H1 (cell line): ENCODE measurements around the gene GNAS. TPM values are rescaled to one million over a fixed set of nuclear protein-coding genes. Genes with fewer than 3 reads are reported as not detected.
A peak's percentile ranks its signal among the peaks of the same experiment; 100 is the strongest.

ENCODE experiments used
- CTCF ChIA-PET: fragments of 300-600 bp; sonication (Branson Sonifier 250); formaldehyde crosslinking; loops from one replicate; lab custom pipeline; 2021; ENCODE audit not compliant: partially characterized antibody; lab: Charles Lee
- POLR2A ChIA-PET: fragments of 300-600 bp; sonication (Branson Sonifier 250); formaldehyde crosslinking; loops from one replicate; lab custom pipeline; 2021; ENCODE audit warnings: inconsistent platforms; ENCODE audit not compliant: partially characterized antibody; lab: Charles Lee
- DNase-seq, 2 experiments: peaks; one replicate each; pipeline versions ENCODE4 v3.0.0 to v3.0.0-alpha.2; 2010 to 2022; ENCODE audit warnings: low spot score in 2 of 2, low read depth in 1 of 2, mixed read lengths in 1 of 2
- FAIRE-seq: peaks from 2 replicates; lab custom pipeline; 2011; peaks lifted over from hg19 to GRCh38; lab: Jason Lieb, UNC
- H2AFZ ChIP-seq: 2 replicates; pipeline ENCODE4 v1.8.1; 2012; ENCODE audit warnings: low read length, inconsistent platforms
- H2AK5ac ChIP-seq: 2 replicates; pipeline ENCODE4 v1.6.1; 2013; ENCODE audit warnings: low read depth, low read length
- H2BK120ac ChIP-seq: replicated peaks from 2 replicates; pipeline ENCODE3; 2013; ENCODE audit warnings: low read depth, low read length, inconsistent platforms
- H2BK12ac ChIP-seq: 2 replicates; pipeline ENCODE4 v1.6.1; 2013; ENCODE audit warnings: low read depth, low read length
- H2BK15ac ChIP-seq: 2 replicates; pipeline ENCODE4 v1.6.1; 2013; ENCODE audit warnings: low read length
- H2BK20ac ChIP-seq: 2 replicates; pipeline ENCODE4 v1.6.1; 2013; ENCODE audit warnings: low read length
- H2BK5ac ChIP-seq: 2 replicates; pipeline ENCODE4 v1.6.1; 2013; ENCODE audit warnings: low read depth, low read length
- H3K14ac ChIP-seq: 2 replicates; pipeline ENCODE4 v1.6.1; 2013; ENCODE audit warnings: inconsistent platforms; ENCODE audit not compliant: insufficient read length
- H3K18ac ChIP-seq: 2 replicates; pipeline ENCODE4 v1.6.1; 2013; ENCODE audit warnings: low read length; ENCODE audit errors: extremely low read depth
- H3K23ac ChIP-seq: 2 replicates; pipeline ENCODE4 v1.6.1; 2013; ENCODE audit warnings: inconsistent platforms; ENCODE audit not compliant: insufficient read length
- H3K23me2 ChIP-seq: 2 replicates; pipeline ENCODE4 v1.6.1; 2013; ENCODE audit warnings: low read depth, low read length
- H3K27ac ChIP-seq: 2 replicates; pipeline ENCODE4 v1.6.1; 2011; ENCODE audit warnings: low read depth, low read length, inconsistent platforms
- H3K27me3 ChIP-seq, 4 experiments: replicated peaks in 1 of 4; 1 replicate in 1 of 4; 2 replicates in 3 of 4; pipeline versions ENCODE4 v1.6.1 to v1.8.1; 2011 to 2013; ENCODE audit warnings: low read length in 3 of 4, mild to moderate bottlenecking in 3 of 4, inconsistent platforms in 2 of 4, mixed read lengths in 2 of 4, moderate library complexity in 1 of 4; ENCODE audit not compliant: control insufficient read depth in 3 of 4, insufficient read depth in 3 of 4; ENCODE audit errors: extremely low read depth in 1 of 4
- H3K36me3 ChIP-seq, 4 experiments: 2 replicates each; pipeline versions ENCODE4 v1.6.1 to v1.8.1; 2011 to 2013; ENCODE audit warnings: mild to moderate bottlenecking in 4 of 4, low read length in 3 of 4, moderate library complexity in 2 of 4, control low read depth in 1 of 4, inconsistent platforms in 1 of 4; ENCODE audit not compliant: insufficient read depth in 4 of 4, control insufficient read depth in 2 of 4
- H3K4ac ChIP-seq: replicated peaks from 2 replicates; pipeline ENCODE3; 2013; ENCODE audit warnings: low read length, low read depth, mixed read lengths, inconsistent platforms; ENCODE audit not compliant: insufficient read length
- H3K4me1 ChIP-seq, 4 experiments: replicated peaks in 1 of 4; 1 replicate in 1 of 4; 2 replicates in 3 of 4; pipeline versions ENCODE4 v1.6.1 to v1.8.1; 2011 to 2013; ENCODE audit warnings: low read length in 3 of 4, inconsistent platforms in 2 of 4, mixed read lengths in 1 of 4; ENCODE audit not compliant: insufficient read depth in 4 of 4, control insufficient read depth in 3 of 4
- H3K4me2 ChIP-seq, 2 experiments: 2 replicates each; pipeline versions ENCODE4 v1.6.1 to v1.8.1; 2011 to 2013; ENCODE audit warnings: low read depth in 2 of 2, low read length in 2 of 2, control low read depth in 1 of 2, inconsistent platforms in 1 of 2, mild to moderate bottlenecking in 1 of 2; ENCODE audit not compliant: insufficient read depth in 1 of 2
- H3K4me3 ChIP-seq, 4 experiments: fragments of 200-600, 300-600 bp in 1 of 4; sonication (generic), shearing (Covaris generic), sonication (Bioruptor Twin) in 1 of 4; 2 replicates each; pipeline versions ENCODE4 v1.5.1 to v1.8.1; 2011 to 2016; ENCODE audit warnings: low read length in 4 of 4, low read depth in 3 of 4, control low read depth in 2 of 4, inconsistent platforms in 2 of 4, mild to moderate bottlenecking in 2 of 4, mixed read lengths in 1 of 4, moderate library complexity in 1 of 4; ENCODE audit not compliant: insufficient read depth in 2 of 4; ENCODE audit errors: extremely low read depth in 1 of 4
- H3K56ac ChIP-seq: replicated peaks from 2 replicates; pipeline ENCODE3; 2013; ENCODE audit warnings: low read depth, mild to moderate bottlenecking, mixed read lengths, low read length, inconsistent platforms; ENCODE audit not compliant: insufficient read length
- H3K79me1 ChIP-seq: 2 replicates; pipeline ENCODE4 v1.6.1; 2013; ENCODE audit warnings: low read depth, low read length, control low read depth
- H3K79me2 ChIP-seq, 2 experiments: 2 replicates each; pipeline versions ENCODE4 v1.6.1 to v1.8.1; 2012 to 2013; ENCODE audit warnings: low read length in 2 of 2, mild to moderate bottlenecking in 2 of 2, inconsistent platforms in 1 of 2; ENCODE audit not compliant: insufficient read depth in 2 of 2, control insufficient read depth in 1 of 2
- H3K9ac ChIP-seq, 4 experiments: replicated peaks in 1 of 4; 1 replicate in 1 of 4; 2 replicates in 3 of 4; pipeline versions ENCODE4 v1.6.1 to v1.8.1; 2011 to 2013; ENCODE audit warnings: low read depth in 3 of 4, low read length in 3 of 4, control low read depth in 2 of 4, mild to moderate bottlenecking in 2 of 4, moderate library complexity in 2 of 4, inconsistent platforms in 1 of 4; ENCODE audit errors: extremely low read depth in 1 of 4
- H3K9me3 ChIP-seq, 2 experiments: 2 replicates each; pipeline versions ENCODE4 v1.6.1 to v1.8.1; 2012 to 2013; ENCODE audit warnings: mild to moderate bottlenecking in 2 of 2, moderate library complexity in 2 of 2, control low read depth in 1 of 2, inconsistent platforms in 1 of 2, low read depth in 1 of 2, low read length in 1 of 2, mixed read lengths in 1 of 2; ENCODE audit not compliant: insufficient read depth in 2 of 2
- H4K20me1 ChIP-seq, 2 experiments: replicated peaks in 1 of 2; 2 replicates each; pipeline versions ENCODE3 to v1.8.1; 2011 to 2013; ENCODE audit warnings: inconsistent platforms in 2 of 2, low read length in 2 of 2, mild to moderate bottlenecking in 1 of 2; ENCODE audit not compliant: insufficient read depth in 2 of 2, control insufficient read depth in 1 of 2
- H4K5ac ChIP-seq: 2 replicates; pipeline ENCODE4 v1.6.1; 2013; ENCODE audit warnings: low read length, low read depth, mixed read lengths, inconsistent platforms; ENCODE audit not compliant: insufficient read length
- H4K8ac ChIP-seq: 2 replicates; pipeline ENCODE4 v1.8.0; 2013; ENCODE audit warnings: mild to moderate bottlenecking, moderate library complexity, low read length, inconsistent platforms; ENCODE audit not compliant: insufficient read depth; ENCODE audit errors: extremely low read depth
- H4K91ac ChIP-seq: replicated peaks from 2 replicates; pipeline ENCODE3; 2013; ENCODE audit warnings: low read length, mixed read lengths, inconsistent platforms; ENCODE audit not compliant: insufficient read length
- CBX5 ChIP-seq: fragments of 300-800, 300-1000 bp; sonication (generic); IDR thresholded peaks from 2 replicates; pipeline ENCODE4 v1.7.1; 2016; ENCODE audit warnings: antibody characterized with exemption, low read length, low read depth
- CHD2 ChIP-seq: IDR thresholded peaks from 2 replicates; pipeline ENCODE4 v1.6.1; 2012; ENCODE audit warnings: low read length, improper control_type of control experiment
- JUN ChIP-seq: IDR thresholded peaks from 2 replicates; pipeline ENCODE4 v1.6.1; 2011; ENCODE audit warnings: low read depth, mild to moderate bottlenecking, improper control_type of control experiment, low read length
- PHF8 ChIP-seq: fragments of 200-600 bp; sonication (generic); conservative IDR thresholded peaks from 2 replicates; pipeline ENCODE4 v1.7.1; 2012; ENCODE audit warnings: low read depth, mild to moderate bottlenecking, inconsistent platforms, low read length, moderate library complexity
- WGBS, 2 experiments: shearing (Covaris generic) in 1 of 2; methylation state at CpG; one replicate each; pipeline versions ENCODE4 v1.1.6 to v1.1.7; 2013 to 2015; ENCODE audit warnings: low lambda C conversion rate in 2 of 2, mixed read lengths in 2 of 2, inconsistent platforms in 1 of 2, low coverage in 1 of 2, missing lambda C conversion rate in 1 of 2; ENCODE audit not compliant: insufficient replicate concordance in 2 of 2, insufficient coverage in 1 of 2, insufficient read length in 1 of 2; ENCODE audit errors: extremely low coverage in 1 of 2, missing lambda C conversion rate in 1 of 2; 5-methylcytosine and 5-hydroxymethylcytosine counted together
- polyA plus RNA-seq, 7 experiments: library from polyadenylated mRNA; depleted of rRNA in 3 of 7; stranded (reverse) in 5 of 7; unstranded in 2 of 7; fragments of >200 nt in 5 of 7; fragments of 200-250 nt in 2 of 7; gene quantifications; 1 replicate in 5 of 7; 2 replicates in 1 of 7; 4 replicates in 1 of 7; pipeline versions ENCODE4 v1.2.1 to v1.2.3, GENCODE V29; 2011 to 2013; ENCODE audit warnings: missing spikeins in 2 of 7, mixed read lengths in 2 of 7
- total RNA-seq: library from RNA; stranded (reverse); fragmentation: NEBNext Ultra II Directional; extraction: Animal tissue kit (Norgen Biotek cat#: 25700); gene quantifications from 2 replicates; pipeline ENCODE4 v1.2.1, GENCODE V29; 2021
- TF ChIP-seq, protein P1 (sequence below): IDR thresholded peaks from 2 replicates; pipeline ENCODE4 v1.6.1; 2011; ENCODE audit warnings: low read depth, mild to moderate bottlenecking, low read length; ENCODE audit not compliant: insufficient read depth

GNAS gene
- total and polyA plus RNA-seq, 2 of the 8 experiments (the other 6 are each of a cell fraction or from before 2014, with no cell fraction given), result 989 to 1,613 TPM

DNA sequence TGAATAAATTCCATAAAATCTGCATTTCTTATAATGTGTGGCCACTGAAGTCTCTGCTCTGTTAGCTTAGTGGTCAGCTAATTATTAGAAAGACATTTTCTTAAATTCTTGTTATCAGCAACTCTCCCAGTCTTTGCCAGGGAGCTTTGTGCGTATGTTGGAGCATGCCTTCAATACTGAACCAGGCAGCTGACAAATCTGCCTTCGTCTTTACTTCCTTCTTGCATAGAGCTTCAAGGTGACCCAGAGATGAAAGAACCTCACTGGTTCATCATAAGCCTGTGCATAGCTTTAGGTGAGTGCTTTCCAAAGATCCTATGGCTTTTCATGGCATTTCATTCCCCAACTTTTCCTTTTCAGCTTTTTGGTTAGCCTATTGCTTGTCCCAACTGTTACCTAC lies 85.6 kb downstream of the GNAS start:
- Histone ChIP-seq H2BK20ac (no peak overlapping the region), H3K9me3 (no peaks in the 10 kb centered on the region), H2BK120ac (no peak overlapping the region), H4K8ac (no peak overlapping the region), H3K4me1 (no peaks in the 10 kb centered on the region), H4K5ac (no peak overlapping the region), H3K79me1 (no peaks in the 10 kb centered on the region), H4K20me1 (no peaks in the 10 kb centered on the region), H3K4ac (no peak overlapping the region), H3K79me2 (no peaks in the 10 kb centered on the region), H2AK5ac (no peak overlapping the region), H3K4me3 (no peak overlapping the region), H2BK12ac (no peak overlapping the region), H2BK5ac (no peak overlapping the region), H3K27me3 (no peaks in the 10 kb centered on the region), H3K23ac (no peak overlapping the region), H3K56ac (no peak overlapping the region), H3K18ac (no peak overlapping the region), H3K27ac (no peak overlapping the region), H4K91ac (no peak overlapping the region), H3K9ac (no peak overlapping the region), H3K4me2 (no peak overlapping the region), H3K23me2 (no peaks in the 10 kb centered on the region), H2BK15ac (no peak overlapping the region), H3K14ac (no peak overlapping the region), H2AFZ (peak overlapping the region; percentile 58; the same call in 1 of the 2 replicates), H3K36me3 (no peaks in the 10 kb centered on the region)
- POLR2A ChIA-PET, result interaction anchor here (0.9 to 1.1 kb wide), 2 partner anchors 45 to 49 kb away, joined by 3 read pairs; no protein-coding TSS in a partner anchor
- DNase-seq (no peak), FAIRE-seq (no peak)
- TF ChIP-seq JUN, result no peak
- no peak for TF ChIP-seq CBX5
- TF ChIP-seq PHF8, result no peak
- no peak for TF ChIP-seq CHD2
- TF ChIP-seq, protein P1, sequence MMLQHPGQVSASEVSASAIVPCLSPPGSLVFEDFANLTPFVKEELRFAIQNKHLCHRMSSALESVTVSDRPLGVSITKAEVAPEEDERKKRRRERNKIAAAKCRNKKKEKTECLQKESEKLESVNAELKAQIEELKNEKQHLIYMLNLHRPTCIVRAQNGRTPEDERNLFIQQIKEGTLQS, result no peak
- CTCF ChIA-PET, result interaction anchor here (0.9 to 1.4 kb wide), 5 partner anchors 11 to 519 kb away, joined by 3 to 4 read pairs (median 3); no protein-coding TSS in a partner anchor
- WGBS, 2 experiments, result 91% methylated on average over 2 of the region's 2 CpGs; no CpG with 5 or more reads in 1 of the 2 experiments
